Transverse colon (tissue), 4 donors: ENCODE data around the gene MTG2. TPM values are rescaled to one million over a fixed set of nuclear protein-coding genes. Genes with fewer than 3 reads are reported as not detected.

Experiments used
- DNase-seq: peaks from one replicate; pipeline ENCODE4 v3.0.0-alpha.2; 2019
- H3K27ac ChIP-seq, 4 donors: fragments of 200-600 bp; sonication (generic); 2 replicates each; pipeline ENCODE4 v1.5.1; 2016 to 2018; ENCODE audit warnings: inconsistent platforms in 4 of 4
- H3K27me3 ChIP-seq: fragments of 200-600 bp; sonication (generic); 2 replicates; pipeline ENCODE4 v1.5.1; 2017; ENCODE audit warnings: inconsistent platforms
- H3K36me3 ChIP-seq, 4 donors: fragments of 200-600 bp; sonication (generic); 2 replicates each; pipeline ENCODE4 v1.5.1; 2017 to 2019; ENCODE audit warnings: inconsistent platforms in 4 of 4
- H3K4me1 ChIP-seq, 4 donors: fragments of 200-600 bp; sonication (generic); 2 replicates each; pipeline ENCODE4 v1.5.1; 2017 to 2020; ENCODE audit warnings: inconsistent platforms in 4 of 4
- H3K4me3 ChIP-seq, 4 donors: fragments of 200-600 bp; sonication (generic); 1 replicate in 1 of 4; 2 replicates in 3 of 4; pipeline versions ENCODE4 v1.5.1 to v1.6.1; 2017 to 2019; ENCODE audit warnings: inconsistent platforms in 4 of 4
- H3K9me3 ChIP-seq, 2 donors: fragments of 200-600 bp; sonication (generic); 2 replicates each; pipeline ENCODE4 v1.5.1; 2017 to 2019; ENCODE audit warnings: inconsistent platforms in 2 of 2
- EP300 ChIP-seq: sonication (generic); formaldehyde crosslinking; IDR thresholded peaks from one replicate; pipeline ENCODE4 v1.6.1; 2017; ENCODE audit warnings: antibody characterized with exemption, low read depth
- POLR2A ChIP-seq: fragments of 450-650 bp; IDR thresholded peaks from one replicate; pipeline ENCODE4 v1.6.1; 2016; ENCODE audit warnings: antibody characterized with exemption, mild to moderate bottlenecking, moderate library complexity
- POLR2AphosphoS5 ChIP-seq, 3 donors: sonication (generic); formaldehyde crosslinking; IDR thresholded peaks; one replicate each; pipeline ENCODE4 v1.6.1; 2016; ENCODE audit warnings: antibody characterized with exemption in 3 of 3
- WGBS, 2 donors: methylation state at CpG; one replicate each; pipeline ENCODE4 v1.1.5; 2018; ENCODE audit warnings: low coverage in 1 of 2; 5-methylcytosine and 5-hydroxymethylcytosine counted together
- in situ Hi-C, 4 donors: fragments of 200-750 bp; cut with MboI; loops; one replicate each; pipeline versions ENCODE4 v1.15.0 to v1.15.1; 2017; ENCODE audit warnings: low sequenced_read_pairs in 3 of 4, low pct_ligation_motif_present in 1 of 4, low pct_unique_long_range_greater_than_20kb in 1 of 4
- intact Hi-C: fragments of 100-400 bp; cut with DNase I; formaldehyde crosslinking; loops from one replicate; pipeline ENCODE4 v1.15.1; 2023; ENCODE audit warnings: low total_unique reads
- total RNA-seq, 4 donors: library from RNA; depleted of rRNA; stranded (reverse); fragments of >200 nt; gene quantifications; one replicate each; pipeline ENCODE4 v1.1.0, GENCODE V29; 2016
- TF ChIP-seq, protein P1 (sequence below), 5 experiments: fragments of 200-600 bp in 3 of 5; fragments of 450-650 bp in 2 of 5; sonication (generic) in 3 of 5; IDR thresholded peaks; 1 replicate in 2 of 5; 2 replicates in 3 of 5; pipeline ENCODE4 v1.5.1; 2016 to 2017; ENCODE audit warnings: antibody characterized with exemption in 5 of 5, inconsistent platforms in 3 of 5, mild to moderate bottlenecking in 2 of 5, moderate library complexity in 1 of 5

MTG2 gene
- total RNA-seq, 4 donors from 2014 or later, result 9.8 to 58.0 (median 23.1) TPM

DNA sequence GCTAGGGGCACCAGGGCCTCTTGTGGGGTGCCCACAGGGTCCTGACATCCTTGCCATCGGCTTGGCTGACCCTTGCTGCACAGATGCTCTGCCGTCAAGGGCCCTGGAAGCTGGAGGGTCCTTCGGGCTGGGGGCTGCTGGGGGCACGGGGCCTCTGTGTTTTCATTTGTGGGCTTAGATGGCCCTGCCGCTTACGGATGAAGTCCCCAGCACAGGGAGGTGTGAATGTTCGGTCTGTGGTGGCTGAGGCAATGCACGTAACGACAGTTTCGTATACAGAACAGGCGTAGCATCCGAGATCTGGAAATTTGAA is 24.8 kb upstream of the MTG2 start:
- H3K9me3 ChIP-seq, result no peaks in the 10 kb centered on the region
- WGBS, 2 donors, result 97% methylated on average over 10 of the region's 12 CpGs; no CpG with 5 or more reads in 1 of the 2 donors
- TF ChIP-seq, protein P1, sequence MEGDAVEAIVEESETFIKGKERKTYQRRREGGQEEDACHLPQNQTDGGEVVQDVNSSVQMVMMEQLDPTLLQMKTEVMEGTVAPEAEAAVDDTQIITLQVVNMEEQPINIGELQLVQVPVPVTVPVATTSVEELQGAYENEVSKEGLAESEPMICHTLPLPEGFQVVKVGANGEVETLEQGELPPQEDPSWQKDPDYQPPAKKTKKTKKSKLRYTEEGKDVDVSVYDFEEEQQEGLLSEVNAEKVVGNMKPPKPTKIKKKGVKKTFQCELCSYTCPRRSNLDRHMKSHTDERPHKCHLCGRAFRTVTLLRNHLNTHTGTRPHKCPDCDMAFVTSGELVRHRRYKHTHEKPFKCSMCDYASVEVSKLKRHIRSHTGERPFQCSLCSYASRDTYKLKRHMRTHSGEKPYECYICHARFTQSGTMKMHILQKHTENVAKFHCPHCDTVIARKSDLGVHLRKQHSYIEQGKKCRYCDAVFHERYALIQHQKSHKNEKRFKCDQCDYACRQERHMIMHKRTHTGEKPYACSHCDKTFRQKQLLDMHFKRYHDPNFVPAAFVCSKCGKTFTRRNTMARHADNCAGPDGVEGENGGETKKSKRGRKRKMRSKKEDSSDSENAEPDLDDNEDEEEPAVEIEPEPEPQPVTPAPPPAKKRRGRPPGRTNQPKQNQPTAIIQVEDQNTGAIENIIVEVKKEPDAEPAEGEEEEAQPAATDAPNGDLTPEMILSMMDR (IDR thresholded peaks at IDR 0.05), result no peak
- TF ChIP-seq POLR2AphosphoS5 (IDR thresholded peaks at IDR 0.05), result no peak
- no peak for TF ChIP-seq EP300
- TF ChIP-seq POLR2A, result no peak
- no peak overlapping the region for H3K4me3 ChIP-seq
- intact Hi-C loops (no loop called here), in situ Hi-C loops (no loop called here)
- H3K36me3 ChIP-seq, result peaks cover 0 to 6% (median 0%) of the 10 kb centered on the region in 4 donors
- H3K4me1 ChIP-seq, result peaks cover 0 to 7% (median 1%) of the 10 kb centered on the region in 4 donors
- H3K27ac ChIP-seq, result no peak overlapping the region
- H3K27me3 ChIP-seq, result no peaks in the 10 kb centered on the region
- no peak for DNase-seq

DNA sequence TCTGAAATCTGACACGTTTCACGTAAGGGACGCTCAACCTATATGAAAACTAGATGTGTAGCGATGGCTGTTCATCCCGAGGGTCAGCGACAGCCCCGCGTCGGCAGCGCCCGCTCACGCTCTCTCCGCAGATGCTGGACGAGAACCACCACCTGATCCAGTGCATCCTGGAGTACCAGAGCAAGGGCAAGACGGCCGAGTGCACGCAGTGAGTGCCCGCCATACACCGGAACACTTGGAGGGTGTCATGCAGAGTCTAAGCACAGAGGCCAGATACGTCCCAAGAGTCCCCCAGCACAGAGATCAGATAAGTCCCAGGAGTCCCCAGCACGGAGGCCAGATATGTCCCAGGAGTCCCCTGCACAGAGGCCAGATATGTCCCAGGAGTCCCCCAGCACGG is 24.3 kb upstream of the MTG2 start:
- in situ Hi-C loops, result no loop called here
- intact Hi-C loops, result no loop called here
- Histone ChIP-seq H3K9me3 (no peaks in the 10 kb centered on the region), H3K27ac (no peak overlapping the region), H3K4me1 (peaks cover 0 to 7% (median 1%) of the 10 kb centered on the region in 4 donors), H3K36me3 (peaks cover 0 to 8% (median 0%) of the 10 kb centered on the region in 4 donors), H3K27me3 (no peaks in the 10 kb centered on the region), H3K4me3 (no peak overlapping the region)
- TF ChIP-seq POLR2AphosphoS5 (IDR thresholded peaks at IDR 0.05) (no peak), POLR2A (no peak), EP300 (no peak)
- TF ChIP-seq, protein P1 (IDR thresholded peaks at IDR 0.05), result no peak
- WGBS, 2 donors, result 93% methylated on average over 22 of the region's 22 CpGs; no CpG with 5 or more reads in 1 of the 2 donors
- no peak for DNase-seq

GRCh38 chr20:62159052-62159451 is 23.8 kb upstream of the MTG2 start:
- Histone ChIP-seq H3K27me3 (no peaks in the 10 kb centered on the region), H3K9me3 (no peaks in the 10 kb centered on the region), H3K36me3 (peaks cover 0 to 8% (median 0%) of the 10 kb centered on the region in 4 donors), H3K4me3 (no peak overlapping the region), H3K27ac (no peak overlapping the region), H3K4me1 (peaks cover 0 to 7% (median 1%) of the 10 kb centered on the region in 4 donors)
- TF ChIP-seq POLR2AphosphoS5 (IDR thresholded peaks at IDR 0.05) (no peak), EP300 (no peak), POLR2A (no peak)
- TF ChIP-seq, protein P1 (IDR thresholded peaks at IDR 0.05), result no peak
- in situ Hi-C loops, result no loop called here
- intact Hi-C loops, result no loop called here
- 94 to 100% methylated on average over 6 to 11 of the region's 11 CpGs for WGBS, 2 donors
- DNase-seq, result no peak

- TF ChIP-seq EP300, result no peak
- TF ChIP-seq POLR2AphosphoS5 (IDR thresholded peaks at IDR 0.05), result no peak
- TF ChIP-seq POLR2A, result no peak
- TF ChIP-seq, protein P1 (IDR thresholded peaks at IDR 0.05), result no peak
- intact Hi-C loops, result no loop called here
- in situ Hi-C loops, result no loop called here
- Histone ChIP-seq H3K36me3 (peaks cover 0 to 8% (median 0%) of the 10 kb centered on the region in 4 donors), H3K9me3 (no peaks in the 10 kb centered on the region), H3K27me3 (no peaks in the 10 kb centered on the region), H3K27ac (no peak overlapping the region), H3K4me3 (no peak overlapping the region), H3K4me1 (peaks cover 0 to 7% (median 1%) of the 10 kb centered on the region in 4 donors)
- WGBS, 2 donors, result 75% methylated on average over 14 of the region's 14 CpGs; no CpG with 5 or more reads in 1 of the 2 donors
- DNase-seq, result no peak
Measured at GRCh38 chr20:62159839-62160238, 23.0 kb upstream of the MTG2 start.
